ENCODE results near the gene GAS7. TPM values are rescaled to one million over a fixed set of nuclear protein-coding genes. Genes with fewer than 3 reads are reported as not detected.

GAS7 gene
- total RNA-seq, 1 donor from 2014 or later, result 47.7 TPM

DNA sequence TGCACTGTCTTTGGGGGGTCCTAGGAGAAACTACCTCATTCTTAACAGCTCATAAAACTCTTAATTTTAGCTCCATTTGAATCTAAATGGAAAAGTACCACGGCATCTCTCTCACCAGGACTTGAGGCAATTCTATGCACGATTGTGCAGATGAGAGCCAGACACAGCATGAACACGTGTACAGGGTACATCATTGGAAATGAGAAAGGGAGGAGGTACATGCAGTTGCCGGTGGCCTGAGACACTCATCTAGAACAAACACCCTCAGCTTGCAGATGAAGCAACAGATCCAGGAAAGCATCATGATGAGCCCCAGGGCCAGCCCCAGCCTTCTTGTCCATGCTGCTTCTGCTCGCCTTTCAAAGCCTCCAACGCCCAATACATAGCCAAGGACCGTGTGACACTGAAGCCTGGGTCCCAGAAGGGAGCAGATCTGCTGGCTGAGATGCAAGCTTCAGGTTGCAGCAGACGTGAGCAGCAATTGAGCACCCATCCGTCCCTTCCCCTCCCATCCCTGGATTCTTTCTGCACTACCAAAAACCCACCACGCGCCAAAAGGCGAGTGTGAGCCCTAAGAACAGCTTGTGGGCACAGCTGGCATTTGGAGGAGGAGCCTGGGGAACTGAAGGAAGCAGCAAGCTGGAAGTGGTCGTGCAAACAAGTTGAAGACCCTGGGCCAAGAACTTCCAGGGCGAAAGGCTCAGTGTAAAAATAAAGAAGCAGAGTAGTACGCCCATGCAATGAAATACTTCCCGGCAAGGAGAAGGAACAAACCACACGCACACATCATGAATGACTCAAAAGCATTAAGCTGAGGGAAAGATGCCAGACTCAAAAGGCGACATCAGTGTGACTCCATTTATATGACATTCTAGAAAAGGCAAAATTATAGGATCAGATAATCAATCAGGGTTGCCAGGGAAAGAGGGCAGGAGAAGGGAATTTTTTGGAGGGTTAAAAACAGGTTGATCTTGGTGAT lies 286.0 kb downstream of the GAS7 start:
- H3K27me3 Mint-ChIP-seq (ENCODE audit: low read depth), result no peaks in the 10 kb centered on the region
- TF ChIP-seq, protein P1, sequence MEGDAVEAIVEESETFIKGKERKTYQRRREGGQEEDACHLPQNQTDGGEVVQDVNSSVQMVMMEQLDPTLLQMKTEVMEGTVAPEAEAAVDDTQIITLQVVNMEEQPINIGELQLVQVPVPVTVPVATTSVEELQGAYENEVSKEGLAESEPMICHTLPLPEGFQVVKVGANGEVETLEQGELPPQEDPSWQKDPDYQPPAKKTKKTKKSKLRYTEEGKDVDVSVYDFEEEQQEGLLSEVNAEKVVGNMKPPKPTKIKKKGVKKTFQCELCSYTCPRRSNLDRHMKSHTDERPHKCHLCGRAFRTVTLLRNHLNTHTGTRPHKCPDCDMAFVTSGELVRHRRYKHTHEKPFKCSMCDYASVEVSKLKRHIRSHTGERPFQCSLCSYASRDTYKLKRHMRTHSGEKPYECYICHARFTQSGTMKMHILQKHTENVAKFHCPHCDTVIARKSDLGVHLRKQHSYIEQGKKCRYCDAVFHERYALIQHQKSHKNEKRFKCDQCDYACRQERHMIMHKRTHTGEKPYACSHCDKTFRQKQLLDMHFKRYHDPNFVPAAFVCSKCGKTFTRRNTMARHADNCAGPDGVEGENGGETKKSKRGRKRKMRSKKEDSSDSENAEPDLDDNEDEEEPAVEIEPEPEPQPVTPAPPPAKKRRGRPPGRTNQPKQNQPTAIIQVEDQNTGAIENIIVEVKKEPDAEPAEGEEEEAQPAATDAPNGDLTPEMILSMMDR (IDR thresholded peaks at IDR 0.05; ENCODE audit: unreplicated experiment), result no peak
- peaks cover 18% of the 10 kb centered on the region for H3K4me1 Mint-ChIP-seq
- no peaks in the 10 kb centered on the region for H3K9me3 Mint-ChIP-seq
- peaks cover 14% of the 10 kb centered on the region for H3K36me3 Mint-ChIP-seq
- DNase-seq (ENCODE audit: low spot score in 2 of 2, unreplicated experiment in 2 of 2), result no peak
- no peak overlapping the region for H3K27ac Mint-ChIP-seq
- no peak overlapping the region for H3K4me3 Mint-ChIP-seq

DNA sequence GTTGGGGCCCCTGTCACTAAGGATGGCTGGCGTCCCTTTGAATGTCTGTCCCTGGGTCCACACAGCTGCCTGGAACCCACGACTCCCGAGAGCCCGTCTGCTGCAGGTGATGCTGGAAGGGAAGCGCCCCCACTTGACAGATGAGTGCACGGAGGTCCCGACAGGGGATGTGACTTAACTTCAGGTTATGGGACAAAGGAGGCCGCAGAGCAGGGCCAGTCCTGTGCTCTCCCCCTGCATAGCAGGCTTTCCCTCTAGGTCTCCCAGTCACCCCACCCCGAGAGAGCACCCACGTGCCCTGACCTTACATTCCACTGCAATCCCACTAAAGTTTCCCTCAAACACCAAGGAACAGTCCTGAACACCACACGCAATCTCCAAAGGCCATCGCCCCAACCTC lies 287.3 kb downstream of the GAS7 start:
- Mint-ChIP-seq H3K27ac (peak overlapping the region; percentile 31), H3K27me3 (ENCODE audit: low read depth) (no peaks in the 10 kb centered on the region), H3K4me3 (no peak overlapping the region)

DNA sequence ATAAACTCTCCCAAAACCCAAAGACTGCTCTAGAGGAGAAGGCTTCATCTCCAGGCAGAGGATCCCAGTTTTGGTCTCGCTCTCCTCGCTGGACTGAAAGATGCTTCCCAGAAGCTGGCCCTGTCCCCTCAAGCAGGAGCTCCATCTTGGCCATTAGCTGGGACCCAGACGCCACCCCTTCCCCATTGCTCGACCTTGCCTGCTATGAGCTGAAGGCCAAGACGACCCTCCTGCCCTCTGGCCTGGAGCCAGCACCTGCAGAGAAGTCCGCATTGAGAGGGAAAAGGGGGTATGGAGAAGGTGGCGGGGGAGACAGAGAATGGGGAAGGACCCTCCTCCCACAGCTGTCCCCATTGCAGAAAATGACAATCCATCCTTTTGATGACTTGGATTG lies 289.8 kb downstream of the GAS7 start:
- Mint-ChIP-seq H3K27ac (no peak overlapping the region), H3K27me3 (ENCODE audit: low read depth) (no peaks in the 10 kb centered on the region), H3K4me3 (no peak overlapping the region), H3K36me3 (no peaks in the 10 kb centered on the region), H3K9me3 (no peaks in the 10 kb centered on the region), H3K4me1 (peaks cover 18% of the 10 kb centered on the region)
- TF ChIP-seq, protein P1 (IDR thresholded peaks at IDR 0.05; ENCODE audit: unreplicated experiment), result no peak
- no peak for DNase-seq (ENCODE audit: low spot score in 2 of 2, unreplicated experiment in 2 of 2)

More for the DNA sequence above, 287.3 kb downstream of the GAS7 start:
- Mint-ChIP-seq H3K36me3 (peaks cover 10% of the 10 kb centered on the region), H3K9me3 (no peaks in the 10 kb centered on the region), H3K4me1 (peaks cover 18% of the 10 kb centered on the region)
- DNase-seq (ENCODE audit: low spot score in 2 of 2, unreplicated experiment in 2 of 2), result no peak
- TF ChIP-seq, protein P1 (IDR thresholded peaks at IDR 0.05; ENCODE audit: unreplicated experiment), result no peak

DNA sequence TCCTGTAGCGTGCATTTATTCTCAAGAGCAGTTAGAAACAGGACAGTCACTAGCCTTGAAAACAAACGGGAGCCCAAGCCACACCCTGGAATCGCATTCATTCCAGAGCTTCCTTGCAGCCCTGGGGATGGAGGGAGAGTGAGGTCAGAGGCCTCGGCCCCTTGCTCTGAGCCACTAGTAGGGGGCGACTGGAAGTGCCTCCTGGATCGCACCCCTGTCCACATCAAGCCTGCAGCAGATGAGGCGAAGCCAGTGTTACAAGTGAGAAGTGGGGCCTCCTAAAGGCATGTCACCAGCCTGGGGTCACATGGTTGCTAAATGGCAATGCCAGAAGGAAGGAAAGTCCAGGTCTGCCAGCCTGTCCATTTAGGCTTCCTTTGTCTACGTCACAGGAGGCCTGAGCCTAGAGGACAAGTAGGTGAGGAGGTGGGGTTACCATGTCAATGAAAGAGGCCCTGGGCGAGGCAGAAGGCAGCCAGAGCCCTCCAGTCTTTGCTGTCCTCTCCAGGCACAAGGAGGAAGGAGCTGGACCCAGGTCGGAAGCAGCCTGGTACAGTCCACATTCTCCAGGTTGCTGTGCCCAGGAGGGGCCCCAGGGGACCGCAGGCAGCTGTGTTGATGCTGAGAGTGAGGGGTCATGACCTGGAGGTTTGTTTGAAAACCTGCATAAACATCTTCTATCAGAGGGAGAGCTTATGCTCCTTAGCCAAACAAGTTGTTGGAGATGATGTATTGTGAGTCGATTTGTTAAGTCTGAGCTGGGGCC lies 290.3 kb downstream of the GAS7 start:
- Mint-ChIP-seq H3K9me3 (no peaks in the 10 kb centered on the region), H3K4me3 (no peak overlapping the region), H3K36me3 (no peaks in the 10 kb centered on the region), H3K4me1 (peaks cover 18% of the 10 kb centered on the region), H3K27ac (no peak overlapping the region), H3K27me3 (ENCODE audit: low read depth) (no peaks in the 10 kb centered on the region)
- TF ChIP-seq, protein P1 (IDR thresholded peaks at IDR 0.05; ENCODE audit: unreplicated experiment), result no peak
- no peak for DNase-seq (ENCODE audit: low spot score in 2 of 2, unreplicated experiment in 2 of 2)

DNA sequence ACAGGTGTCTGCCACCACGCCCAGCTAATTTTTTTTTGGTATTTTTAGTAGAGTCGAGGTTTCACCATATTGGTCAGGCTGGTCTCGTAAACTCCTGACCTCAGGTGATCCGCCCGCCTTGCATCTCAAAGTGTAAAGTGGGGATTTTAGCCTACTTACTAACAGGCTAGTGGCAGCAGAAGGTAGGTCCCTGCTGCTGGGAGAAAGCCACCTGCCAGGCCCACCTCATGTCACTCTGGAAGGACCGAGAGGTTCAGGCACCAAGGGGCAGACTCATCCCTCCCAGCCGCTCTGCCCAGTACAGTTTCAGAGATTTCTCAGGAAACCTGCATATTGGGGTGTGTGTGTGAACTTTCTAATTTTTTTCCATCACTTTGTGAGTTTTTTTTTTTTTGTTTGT lies 291.3 kb downstream of the GAS7 start:
- Mint-ChIP-seq H3K4me3 (no peak overlapping the region), H3K27me3 (ENCODE audit: low read depth) (no peaks in the 10 kb centered on the region), H3K9me3 (no peaks in the 10 kb centered on the region), H3K27ac (no peak overlapping the region), H3K4me1 (peaks cover 17% of the 10 kb centered on the region), H3K36me3 (no peaks in the 10 kb centered on the region)
- no peak for DNase-seq (ENCODE audit: low spot score in 2 of 2, unreplicated experiment in 2 of 2)
- TF ChIP-seq, protein P1 (IDR thresholded peaks at IDR 0.05; ENCODE audit: unreplicated experiment), result no peak
